ENCODE results near the gene SPRR4.

GRCh38 chr1:152957561-152957960, 12.9 kb upstream of the SPRR4 start:
- TF ChIP-seq, protein P1, sequence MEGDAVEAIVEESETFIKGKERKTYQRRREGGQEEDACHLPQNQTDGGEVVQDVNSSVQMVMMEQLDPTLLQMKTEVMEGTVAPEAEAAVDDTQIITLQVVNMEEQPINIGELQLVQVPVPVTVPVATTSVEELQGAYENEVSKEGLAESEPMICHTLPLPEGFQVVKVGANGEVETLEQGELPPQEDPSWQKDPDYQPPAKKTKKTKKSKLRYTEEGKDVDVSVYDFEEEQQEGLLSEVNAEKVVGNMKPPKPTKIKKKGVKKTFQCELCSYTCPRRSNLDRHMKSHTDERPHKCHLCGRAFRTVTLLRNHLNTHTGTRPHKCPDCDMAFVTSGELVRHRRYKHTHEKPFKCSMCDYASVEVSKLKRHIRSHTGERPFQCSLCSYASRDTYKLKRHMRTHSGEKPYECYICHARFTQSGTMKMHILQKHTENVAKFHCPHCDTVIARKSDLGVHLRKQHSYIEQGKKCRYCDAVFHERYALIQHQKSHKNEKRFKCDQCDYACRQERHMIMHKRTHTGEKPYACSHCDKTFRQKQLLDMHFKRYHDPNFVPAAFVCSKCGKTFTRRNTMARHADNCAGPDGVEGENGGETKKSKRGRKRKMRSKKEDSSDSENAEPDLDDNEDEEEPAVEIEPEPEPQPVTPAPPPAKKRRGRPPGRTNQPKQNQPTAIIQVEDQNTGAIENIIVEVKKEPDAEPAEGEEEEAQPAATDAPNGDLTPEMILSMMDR (IDR thresholded peaks at IDR 0.05; ENCODE audit: insufficient read depth, low read length), result no peak
- no peak for TF ChIP-seq GABPA (IDR thresholded peaks at IDR 0.05; ENCODE audit: low read depth)
- no peak for TF ChIP-seq POLR2AphosphoS5 (IDR thresholded peaks at IDR 0.05; ENCODE audit: low read depth)
- no peak for TF ChIP-seq REST (IDR thresholded peaks at IDR 0.05; ENCODE audit: insufficient replicate concordance, low read depth)

All from HL-60 (cell line).